Panc1 (cell line): Measurements from ENCODE around the gene CEACAM5. TPM values are rescaled to one million over a fixed set of nuclear protein-coding genes. Genes with fewer than 3 reads are reported as not detected.

Experiments
- ATAC-seq: fragments of 200-7000 bp; cut with Tn5 transposase; 2 replicates; pipeline ENCODE4 v1.9.1; 2020; ENCODE audit warnings: mild to moderate bottlenecking, moderate library complexity
- BruUV-seq: library from RNA; stranded (reverse); fragments of 400-500 nt; replicated peaks from 2 replicates; lab custom pipeline; 2021; lab: Mats Ljungman, UMichigan
- CTCF ChIA-PET: fragments of 300-600 bp; sonication (Branson Sonifier 250); formaldehyde crosslinking; loops from one replicate; lab custom pipeline; 2022; ENCODE audit warnings: antibody characterized with exemption; lab: Charles Lee
- POLR2A ChIA-PET: fragments of 300-600 bp; sonication (Branson Sonifier 250); formaldehyde crosslinking; loops from one replicate; lab custom pipeline; 2022; ENCODE audit warnings: antibody characterized with exemption; lab: Charles Lee
- DNase-seq: peaks from one replicate; pipeline ENCODE4 v3.0.0-alpha.2; 2010; ENCODE audit warnings: low read depth, low spot score
- H3K27ac ChIP-seq: 2 replicates; pipeline ENCODE4 v1.5.1; 2011; ENCODE audit warnings: mild to moderate bottlenecking, low read length, inconsistent platforms
- H3K27me3 ChIP-seq: fragments of 200-500 bp; sonication (Bioruptor generic); 2 replicates; pipeline ENCODE4 v1.6.0; 2014; ENCODE audit warnings: low read length, inconsistent platforms; ENCODE audit not compliant: control insufficient read depth, insufficient read depth
- H3K36me3 ChIP-seq: fragments of 200-500 bp; sonication (Bioruptor generic); 2 replicates; pipeline ENCODE4 v1.5.1; 2014; ENCODE audit warnings: inconsistent platforms, mild to moderate bottlenecking, low read length, moderate library complexity; ENCODE audit not compliant: control insufficient read depth, insufficient read depth
- H3K4me1 ChIP-seq: 2 replicates; pipeline ENCODE4 v1.5.1; 2011; ENCODE audit warnings: inconsistent platforms, mild to moderate bottlenecking, low read length, moderate library complexity; ENCODE audit not compliant: control insufficient read depth, insufficient read depth
- H3K4me3 ChIP-seq, 2 experiments: 2 replicates each; pipeline ENCODE4 v1.5.1; 2011 to 2012; ENCODE audit warnings: low read depth in 2 of 2, low read length in 2 of 2, mild to moderate bottlenecking in 2 of 2, inconsistent platforms in 1 of 2, moderate library complexity in 1 of 2
- H3K9me3 ChIP-seq: fragments of 200-500 bp; sonication (Bioruptor generic); 2 replicates; pipeline ENCODE4 v1.5.1; 2014; ENCODE audit warnings: low read depth, mild to moderate bottlenecking, inconsistent platforms, low read length, moderate library complexity; ENCODE audit not compliant: control insufficient read depth, insufficient read depth
- POLR2AphosphoS5 ChIP-seq: IDR thresholded peaks from 2 replicates; pipeline ENCODE4 v1.6.1; 2012; ENCODE audit warnings: mild to moderate bottlenecking, low read depth, low read length, moderate library complexity
- SIN3A ChIP-seq: IDR thresholded peaks from 2 replicates; pipeline ENCODE4 v1.6.1; 2012; ENCODE audit warnings: low read depth, mild to moderate bottlenecking, low read length, moderate library complexity, borderline replicate concordance; ENCODE audit not compliant: insufficient read depth
- TCF7L2 ChIP-seq: IDR thresholded peaks from 2 replicates; pipeline ENCODE4 v1.6.1; 2011; ENCODE audit warnings: mild to moderate bottlenecking, low read depth, low read length, inconsistent platforms
- in situ Hi-C: cut with HindIII; loops from 2 replicates; pipeline ENCODE4 v1.10.0; 2016; ENCODE audit warnings: low sequenced_read_pairs, low pct_unique_long_range_greater_than_20kb
- intact Hi-C: fragments of 100-400 bp; cut with micrococcal nuclease; formaldehyde crosslinking; loops from one replicate; pipeline ENCODE4 v1.10.0; 2022; ENCODE audit not compliant: unreplicated experiment
- total RNA-seq: library from RNA; stranded (reverse); gene quantifications from one replicate; pipeline ENCODE4 v1.2.1, GENCODE V29; 2021; ENCODE audit not compliant: unreplicated experiment
- TF ChIP-seq, protein P1 (sequence below): fragments of 450-650 bp; IDR thresholded peaks from 2 replicates; pipeline ENCODE4 v1.5.1; 2017; ENCODE audit warnings: mild to moderate bottlenecking
- TF ChIP-seq, protein P2 (sequence below), 2 experiments: IDR thresholded peaks; 2 replicates each; pipeline ENCODE4 v1.6.1; 2011 to 2012; ENCODE audit warnings: low read depth in 2 of 2, control low read depth in 1 of 2, low read length in 1 of 2, mild to moderate bottlenecking in 1 of 2, moderate library complexity in 1 of 2; ENCODE audit not compliant: insufficient read depth in 1 of 2

Gene CEACAM5
- total RNA-seq, 1 experiment from 2014 or later, result 0.51 TPM

DNA sequence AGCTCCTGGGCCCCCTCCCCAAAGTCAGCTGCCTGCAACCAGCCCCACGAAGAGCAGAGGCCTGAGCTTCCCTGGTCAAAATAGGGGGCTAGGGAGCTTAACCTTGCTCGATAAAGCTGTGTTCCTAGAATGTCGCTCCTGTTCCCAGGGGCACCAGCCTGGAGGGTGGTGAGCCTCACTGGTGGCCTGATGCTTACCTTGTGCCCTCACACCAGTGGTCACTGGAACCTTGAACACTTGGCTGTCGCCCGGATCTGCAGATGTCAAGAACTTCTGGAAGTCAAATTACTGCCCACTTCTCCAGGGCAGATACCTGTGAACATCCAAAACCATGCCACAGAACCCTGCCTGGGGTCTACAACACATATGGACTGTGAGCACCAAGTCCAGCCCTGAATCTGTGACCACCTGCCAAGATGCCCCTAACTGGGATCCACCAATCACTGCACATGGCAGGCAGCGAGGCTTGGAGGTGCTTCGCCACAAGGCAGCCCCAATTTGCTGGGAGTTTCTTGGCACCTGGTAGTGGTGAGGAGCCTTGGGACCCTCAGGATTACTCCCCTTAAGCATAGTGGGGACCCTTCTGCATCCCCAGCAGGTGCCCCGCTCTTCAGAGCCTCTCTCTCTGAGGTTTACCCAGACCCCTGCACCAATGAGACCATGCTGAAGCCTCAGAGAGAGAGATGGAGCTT lies 4.7 kb upstream of the CEACAM5 start:
- in situ Hi-C loops, result no loop called here
- TF ChIP-seq SIN3A (no peak), TCF7L2 (no peak), POLR2AphosphoS5 (no peak)
- TF ChIP-seq, protein P1, sequence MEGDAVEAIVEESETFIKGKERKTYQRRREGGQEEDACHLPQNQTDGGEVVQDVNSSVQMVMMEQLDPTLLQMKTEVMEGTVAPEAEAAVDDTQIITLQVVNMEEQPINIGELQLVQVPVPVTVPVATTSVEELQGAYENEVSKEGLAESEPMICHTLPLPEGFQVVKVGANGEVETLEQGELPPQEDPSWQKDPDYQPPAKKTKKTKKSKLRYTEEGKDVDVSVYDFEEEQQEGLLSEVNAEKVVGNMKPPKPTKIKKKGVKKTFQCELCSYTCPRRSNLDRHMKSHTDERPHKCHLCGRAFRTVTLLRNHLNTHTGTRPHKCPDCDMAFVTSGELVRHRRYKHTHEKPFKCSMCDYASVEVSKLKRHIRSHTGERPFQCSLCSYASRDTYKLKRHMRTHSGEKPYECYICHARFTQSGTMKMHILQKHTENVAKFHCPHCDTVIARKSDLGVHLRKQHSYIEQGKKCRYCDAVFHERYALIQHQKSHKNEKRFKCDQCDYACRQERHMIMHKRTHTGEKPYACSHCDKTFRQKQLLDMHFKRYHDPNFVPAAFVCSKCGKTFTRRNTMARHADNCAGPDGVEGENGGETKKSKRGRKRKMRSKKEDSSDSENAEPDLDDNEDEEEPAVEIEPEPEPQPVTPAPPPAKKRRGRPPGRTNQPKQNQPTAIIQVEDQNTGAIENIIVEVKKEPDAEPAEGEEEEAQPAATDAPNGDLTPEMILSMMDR, result no peak
- TF ChIP-seq, protein P2, sequence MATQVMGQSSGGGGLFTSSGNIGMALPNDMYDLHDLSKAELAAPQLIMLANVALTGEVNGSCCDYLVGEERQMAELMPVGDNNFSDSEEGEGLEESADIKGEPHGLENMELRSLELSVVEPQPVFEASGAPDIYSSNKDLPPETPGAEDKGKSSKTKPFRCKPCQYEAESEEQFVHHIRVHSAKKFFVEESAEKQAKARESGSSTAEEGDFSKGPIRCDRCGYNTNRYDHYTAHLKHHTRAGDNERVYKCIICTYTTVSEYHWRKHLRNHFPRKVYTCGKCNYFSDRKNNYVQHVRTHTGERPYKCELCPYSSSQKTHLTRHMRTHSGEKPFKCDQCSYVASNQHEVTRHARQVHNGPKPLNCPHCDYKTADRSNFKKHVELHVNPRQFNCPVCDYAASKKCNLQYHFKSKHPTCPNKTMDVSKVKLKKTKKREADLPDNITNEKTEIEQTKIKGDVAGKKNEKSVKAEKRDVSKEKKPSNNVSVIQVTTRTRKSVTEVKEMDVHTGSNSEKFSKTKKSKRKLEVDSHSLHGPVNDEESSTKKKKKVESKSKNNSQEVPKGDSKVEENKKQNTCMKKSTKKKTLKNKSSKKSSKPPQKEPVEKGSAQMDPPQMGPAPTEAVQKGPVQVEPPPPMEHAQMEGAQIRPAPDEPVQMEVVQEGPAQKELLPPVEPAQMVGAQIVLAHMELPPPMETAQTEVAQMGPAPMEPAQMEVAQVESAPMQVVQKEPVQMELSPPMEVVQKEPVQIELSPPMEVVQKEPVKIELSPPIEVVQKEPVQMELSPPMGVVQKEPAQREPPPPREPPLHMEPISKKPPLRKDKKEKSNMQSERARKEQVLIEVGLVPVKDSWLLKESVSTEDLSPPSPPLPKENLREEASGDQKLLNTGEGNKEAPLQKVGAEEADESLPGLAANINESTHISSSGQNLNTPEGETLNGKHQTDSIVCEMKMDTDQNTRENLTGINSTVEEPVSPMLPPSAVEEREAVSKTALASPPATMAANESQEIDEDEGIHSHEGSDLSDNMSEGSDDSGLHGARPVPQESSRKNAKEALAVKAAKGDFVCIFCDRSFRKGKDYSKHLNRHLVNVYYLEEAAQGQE (IDR thresholded peaks at IDR 0.05; ENCODE audit: insufficient read depth in 1 of 2, low read depth in 2 of 2, low read length in 1 of 2), result no peak
- H3K36me3 ChIP-seq, result no peaks in the 10 kb centered on the region
- ChIA-PET POLR2A (no interaction called here), CTCF (no interaction called here)
- ATAC-seq, result no peak
- no TSS peak for BruUV-seq
- H3K4me3 ChIP-seq, result no peak overlapping the region
- no peaks in the 10 kb centered on the region for H3K4me1 ChIP-seq
- no peak for DNase-seq
- H3K27ac ChIP-seq, result no peak overlapping the region
- H3K9me3 ChIP-seq, result no peaks in the 10 kb centered on the region
- no peaks in the 10 kb centered on the region; the same call in 1 of the 2 replicates for H3K27me3 ChIP-seq
- intact Hi-C loops, result no loop called here

DNA sequence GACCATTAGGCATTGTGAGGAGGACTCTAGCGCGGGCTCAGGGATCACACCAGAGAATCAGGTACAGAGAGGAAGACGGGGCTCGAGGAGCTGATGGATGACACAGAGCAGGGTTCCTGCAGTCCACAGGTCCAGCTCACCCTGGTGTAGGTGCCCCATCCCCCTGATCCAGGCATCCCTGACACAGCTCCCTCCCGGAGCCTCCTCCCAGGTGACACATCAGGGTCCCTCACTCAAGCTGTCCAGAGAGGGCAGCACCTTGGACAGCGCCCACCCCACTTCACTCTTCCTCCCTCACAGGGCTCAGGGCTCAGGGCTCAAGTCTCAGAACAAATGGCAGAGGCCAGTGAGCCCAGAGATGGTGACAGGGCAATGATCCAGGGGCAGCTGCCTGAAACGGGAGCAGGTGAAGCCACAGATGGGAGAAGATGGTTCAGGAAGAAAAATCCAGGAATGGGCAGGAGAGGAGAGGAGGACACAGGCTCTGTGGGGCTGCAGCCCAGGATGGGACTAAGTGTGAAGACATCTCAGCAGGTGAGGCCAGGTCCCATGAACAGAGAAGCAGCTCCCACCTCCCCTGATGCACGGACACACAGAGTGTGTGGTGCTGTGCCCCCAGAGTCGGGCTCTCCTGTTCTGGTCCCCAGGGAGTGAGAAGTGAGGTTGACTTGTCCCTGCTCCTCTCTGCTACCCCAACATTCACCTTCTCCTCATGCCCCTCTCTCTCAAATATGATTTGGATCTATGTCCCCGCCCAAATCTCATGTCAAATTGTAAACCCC lies 2.8 kb upstream of the CEACAM5 start:
- no peaks in the 10 kb centered on the region for H3K9me3 ChIP-seq
- in situ Hi-C loops (no loop called here), intact Hi-C loops (loop anchor here (2.0 kb wide), 1 partner anchor 41 kb away; no protein-coding TSS in a partner anchor)
- H3K27me3 ChIP-seq, result no peaks in the 10 kb centered on the region; the same call in 1 of the 2 replicates
- H3K36me3 ChIP-seq, result no peaks in the 10 kb centered on the region
- CTCF ChIA-PET, result no interaction called here
- no peak for TF ChIP-seq TCF7L2
- TF ChIP-seq, protein P2 (IDR thresholded peaks at IDR 0.05; ENCODE audit: insufficient read depth in 1 of 2, low read depth in 2 of 2, low read length in 1 of 2), result peak; percentile 91 to 94
- POLR2A ChIA-PET, result interaction anchor here (0.6 kb wide), 1 partner anchor 264 kb away, joined by 3 read pairs; no protein-coding TSS in a partner anchor
- no peak overlapping the region for H3K4me3 ChIP-seq
- no peaks in the 10 kb centered on the region for H3K4me1 ChIP-seq
- BruUV-seq, result no TSS peak
- ATAC-seq (no peak), DNase-seq (no peak)
- no peak overlapping the region for H3K27ac ChIP-seq
